GM23248 (cell line): ENCODE data around the gene ABCB11. TPM values are rescaled to one million over a fixed set of nuclear protein-coding genes. Genes with fewer than 3 reads are reported as not detected.

ENCODE experiments used
- DNase-seq: peaks from one replicate; pipeline ENCODE4 v3.0.0-alpha.2; 2015
- H2AFZ ChIP-seq: fragments of 200-600 bp; sonication (generic); 2 replicates; pipeline ENCODE4 v1.6.1; 2016; ENCODE audit warnings: antibody characterized with exemption
- H3F3A ChIP-seq: fragments of 200-600 bp; sonication (generic); 2 replicates; pipeline ENCODE4 v1.6.1; 2016; ENCODE audit warnings: mild to moderate bottlenecking, antibody characterized with exemption, mixed run types; ENCODE audit not compliant: insufficient read depth
- H3K27ac ChIP-seq: fragments of 200-600 bp; sonication (generic); 2 replicates; pipeline ENCODE4 v1.5.1; 2016; ENCODE audit warnings: mild to moderate bottlenecking
- H3K27me3 ChIP-seq: fragments of 200-600 bp; sonication (generic); replicated peaks from 2 replicates; pipeline ENCODE4 v1.6.1; 2016; ENCODE audit warnings: mild to moderate bottlenecking; ENCODE audit not compliant: insufficient read depth
- H3K36me3 ChIP-seq: fragments of 200-600 bp; sonication (generic); 2 replicates; pipeline ENCODE4 v1.6.1; 2016; ENCODE audit warnings: low read depth, mild to moderate bottlenecking
- H3K4me1 ChIP-seq: fragments of 200-600 bp; sonication (generic); 2 replicates; pipeline ENCODE4 v1.6.1; 2016; ENCODE audit warnings: mild to moderate bottlenecking; ENCODE audit not compliant: insufficient read depth
- H3K4me2 ChIP-seq: fragments of 200-600 bp; sonication (generic); one replicate; pipeline ENCODE4 v1.6.1; 2016; ENCODE audit warnings: mild to moderate bottlenecking; ENCODE audit not compliant: unreplicated experiment
- H3K4me3 ChIP-seq: fragments of 200-600 bp; sonication (generic); 2 replicates; pipeline ENCODE4 v1.5.1; 2016; ENCODE audit warnings: mild to moderate bottlenecking
- H3K79me2 ChIP-seq: fragments of 200-600 bp; sonication (generic); 2 replicates; pipeline ENCODE4 v1.6.1; 2016; ENCODE audit warnings: mild to moderate bottlenecking; ENCODE audit not compliant: insufficient read depth
- H3K9ac ChIP-seq: fragments of 200-600 bp; sonication (generic); 2 replicates; pipeline ENCODE4 v1.6.1; 2016; ENCODE audit warnings: mild to moderate bottlenecking
- H3K9me2 ChIP-seq: fragments of 200-600 bp; sonication (generic); 2 replicates; pipeline ENCODE4 v1.6.1; 2016; ENCODE audit warnings: mixed run types, mild to moderate bottlenecking, moderate library complexity; ENCODE audit not compliant: insufficient read depth
- H3K9me3 ChIP-seq: fragments of 200-600 bp; sonication (generic); one replicate; pipeline ENCODE4 v1.6.1; 2017; ENCODE audit warnings: low read depth
- H4K20me1 ChIP-seq: fragments of 200-600 bp; sonication (generic); 2 replicates; pipeline ENCODE4 v1.6.0; 2016; ENCODE audit not compliant: insufficient read depth
- EZH2 ChIP-seq: fragments of 200-600 bp; sonication (generic); IDR thresholded peaks from 2 replicates; pipeline ENCODE4 v1.6.1; 2018; ENCODE audit warnings: antibody characterized with exemption, mild to moderate bottlenecking; ENCODE audit not compliant: insufficient read depth, poor library complexity, severe bottlenecking
- EZH2phosphoT487 ChIP-seq: fragments of 200-600 bp; sonication (generic); IDR thresholded peaks from 2 replicates; pipeline ENCODE4 v1.6.1; 2018; ENCODE audit warnings: antibody characterized with exemption, moderate library complexity, mild to moderate bottlenecking, low read depth; ENCODE audit not compliant: insufficient read depth
- WGBS, 2 experiments: methylation state at CpG; one replicate each; pipeline ENCODE4 v1.1.6; 2015 to 2017; ENCODE audit warnings: low lambda C conversion rate in 2 of 2, low coverage in 1 of 2; ENCODE audit errors: missing lambda C conversion rate in 2 of 2; 5-methylcytosine and 5-hydroxymethylcytosine counted together
- in situ Hi-C: fragments of 300-500 bp; cut with MboI; formaldehyde crosslinking; loops from 2 replicates; pipeline ENCODE4 v1.15.0; 2020
- polyA plus RNA-seq: library from polyadenylated mRNA; unstranded; fragments of >200 nt; fragmentation: Nextera tagmentation; extraction: Ambion mirVana; gene quantifications from 2 replicates; pipeline ENCODE4 v1.2.1, GENCODE V29; 2016
- total RNA-seq: library from RNA; depleted of rRNA; stranded (reverse); fragments of >200 nt; shearing (Covaris generic); gene quantifications from 2 replicates; pipeline ENCODE4 v1.2.3, GENCODE V29; 2014

ABCB11 gene
- total and polyA plus RNA-seq, 2 experiments from 2014 or later = not detected

GRCh38 chr2:168992026-168992425 lies 39.1 kb downstream of the ABCB11 start:
- Histone ChIP-seq H3K9me2 (no peaks in the 10 kb centered on the region), H3K79me2 (no peaks in the 10 kb centered on the region), H3K4me1 (peaks cover 15% of the 10 kb centered on the region), H3K4me3 (no peak overlapping the region), H3F3A (no peaks in the 10 kb centered on the region), H3K27ac (no peak overlapping the region), H2AFZ (no peak overlapping the region), H3K36me3 (no peaks in the 10 kb centered on the region), H3K9me3 (no peaks in the 10 kb centered on the region), H3K27me3 (no peaks in the 10 kb centered on the region; the same call in 1 of the 2 replicates), H4K20me1 (no peaks in the 10 kb centered on the region), H3K4me2 (peak overlapping the region; percentile 7), H3K9ac (no peak overlapping the region)
- DNase-seq = peak; percentile 47
- no peak for TF ChIP-seq EZH2phosphoT487
- no peak for TF ChIP-seq EZH2
- in situ Hi-C loops = no loop called here
- 11 to 15% methylated on average over 3 of the region's 3 CpGs for WGBS, 2 experiments

DNA sequence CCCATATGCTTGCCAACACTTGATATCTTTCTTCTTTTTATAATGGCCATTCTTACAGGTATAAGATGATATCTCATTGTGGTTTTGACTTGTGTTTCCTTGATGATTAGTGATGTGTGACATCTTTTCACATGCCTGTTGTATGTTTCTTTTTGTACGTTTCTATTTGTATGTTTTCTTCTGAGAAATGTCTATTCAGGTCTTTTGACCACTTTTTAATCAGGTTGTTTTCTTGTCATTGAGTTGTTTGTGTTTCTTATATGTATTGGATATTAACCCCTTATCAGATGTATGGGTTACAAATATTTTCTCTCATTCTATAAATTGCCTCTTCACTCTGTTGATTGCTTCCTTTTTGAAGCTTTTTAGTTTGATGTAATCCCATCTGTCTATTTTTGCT lies 42.4 kb downstream of the ABCB11 start:
- Histone ChIP-seq H2AFZ (no peak overlapping the region), H4K20me1 (no peaks in the 10 kb centered on the region), H3K36me3 (no peaks in the 10 kb centered on the region), H3K4me3 (no peak overlapping the region), H3K27ac (no peak overlapping the region), H3K4me1 (peaks cover 15% of the 10 kb centered on the region), H3K9me2 (no peaks in the 10 kb centered on the region), H3K9ac (no peak overlapping the region), H3F3A (no peaks in the 10 kb centered on the region), H3K9me3 (no peaks in the 10 kb centered on the region), H3K27me3 (peaks cover 2% of the 10 kb centered on the region; the same call in 1 of the 2 replicates), H3K4me2 (no peak overlapping the region), H3K79me2 (no peaks in the 10 kb centered on the region)
- 14 to 33% methylated on average over 1 of the region's 1 CpG for WGBS, 2 experiments
- no peak for TF ChIP-seq EZH2
- TF ChIP-seq EZH2phosphoT487 = no peak
- DNase-seq = no peak
- in situ Hi-C loops = no loop called here

DNA sequence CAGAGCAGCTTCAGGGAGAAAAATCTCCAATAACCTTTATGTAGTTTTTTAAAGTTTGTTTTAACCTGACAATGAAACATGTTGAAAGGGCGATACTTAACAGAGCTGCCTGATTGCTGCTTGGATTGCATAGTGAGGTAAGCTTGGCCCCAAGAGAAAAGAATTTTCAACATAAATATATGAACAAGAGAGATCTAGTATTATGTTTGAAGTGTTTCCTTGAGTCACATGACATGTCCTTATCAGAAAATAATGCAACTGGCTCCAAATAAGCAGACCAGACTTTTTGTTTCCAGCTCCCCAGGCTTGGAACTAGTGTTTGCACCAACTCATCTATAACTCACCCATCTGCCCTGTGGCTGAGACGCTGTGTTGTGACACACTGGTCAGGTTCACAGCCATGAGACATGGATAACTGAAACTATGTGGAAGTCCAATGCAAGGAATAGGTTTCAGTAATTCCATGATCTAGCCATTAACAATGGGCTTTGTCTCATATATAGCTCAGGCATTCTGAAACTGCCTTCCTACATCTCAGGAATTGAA lies 44.7 kb downstream of the ABCB11 start:
- Histone ChIP-seq H3K79me2 (no peaks in the 10 kb centered on the region), H3K36me3 (no peaks in the 10 kb centered on the region), H3K4me2 (no peak overlapping the region), H3K4me1 (no peaks in the 10 kb centered on the region), H3K27me3 (peaks cover 4% of the 10 kb centered on the region; the same call in 1 of the 2 replicates), H4K20me1 (no peaks in the 10 kb centered on the region), H3K9me2 (no peaks in the 10 kb centered on the region), H3K9ac (no peak overlapping the region), H2AFZ (no peak overlapping the region), H3F3A (no peaks in the 10 kb centered on the region), H3K9me3 (no peaks in the 10 kb centered on the region), H3K27ac (no peak overlapping the region), H3K4me3 (no peak overlapping the region)
- WGBS, 2 experiments = 24 to 28% methylated on average over 2 of the region's 2 CpGs
- no peak for TF ChIP-seq EZH2phosphoT487
- TF ChIP-seq EZH2 = no peak
- in situ Hi-C loops = no loop called here
- DNase-seq = no peak

DNA sequence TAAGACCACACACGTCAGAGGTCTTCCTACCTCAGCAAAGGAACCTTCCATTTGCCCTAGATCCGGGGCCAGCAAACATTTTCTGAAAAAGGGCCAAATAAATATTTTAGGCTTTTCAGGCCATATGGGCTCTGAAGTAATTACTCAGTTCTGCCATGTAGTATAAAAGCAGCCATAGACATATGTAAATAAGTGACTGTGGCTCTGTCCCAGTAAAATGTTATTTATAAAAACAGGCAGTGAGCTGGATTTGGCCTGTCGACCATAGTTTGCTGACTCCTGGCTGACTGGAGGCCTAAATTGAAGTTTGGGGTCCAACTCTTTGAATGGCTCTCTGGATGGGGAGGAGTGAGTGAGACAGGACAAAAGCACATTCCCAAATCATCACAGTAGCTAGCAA lies 49.5 kb downstream of the ABCB11 start:
- no peak for DNase-seq
- Histone ChIP-seq H3K27me3 (0 out of 2 replicates have a peak, but pooled peaks cover 4% of the 10 kb centered on the region), H3K79me2 (no peaks in the 10 kb centered on the region), H3K9me2 (no peaks in the 10 kb centered on the region), H3K9ac (no peak overlapping the region), H3K4me2 (no peak overlapping the region), H3K4me1 (no peaks in the 10 kb centered on the region), H3K27ac (no peak overlapping the region), H3K36me3 (no peaks in the 10 kb centered on the region), H3F3A (no peaks in the 10 kb centered on the region), H4K20me1 (no peaks in the 10 kb centered on the region), H2AFZ (no peak overlapping the region), H3K4me3 (no peak overlapping the region), H3K9me3 (no peaks in the 10 kb centered on the region)
- TF ChIP-seq EZH2 = no peak
- TF ChIP-seq EZH2phosphoT487 = no peak
- in situ Hi-C loops = no loop called here
- WGBS, 2 experiments = 37 to 39% methylated on average over 3 of the region's 3 CpGs
